A673 (cell line): ENCODE data around the gene MAPK4.

ENCODE experiments used
- EZH2 ChIP-seq: fragments of 200-600 bp; sonication (generic); IDR thresholded peaks from 2 replicates; pipeline ENCODE4 v1.6.1; 2017; ENCODE audit warnings: borderline replicate concordance, low read depth, mild to moderate bottlenecking, mixed read lengths, antibody characterized with exemption, low read length; ENCODE audit not compliant: poor library complexity, severe bottlenecking
- TF ChIP-seq, protein P1 (sequence below): fragments of 300-800, 200-600 bp; sonication (generic); conservative IDR thresholded peaks from 2 replicates; pipeline ENCODE4 v1.5.1; 2017; ENCODE audit warnings: low read depth, mild to moderate bottlenecking, antibody characterized with exemption, low read length, moderate library complexity, mixed read lengths

DNA sequence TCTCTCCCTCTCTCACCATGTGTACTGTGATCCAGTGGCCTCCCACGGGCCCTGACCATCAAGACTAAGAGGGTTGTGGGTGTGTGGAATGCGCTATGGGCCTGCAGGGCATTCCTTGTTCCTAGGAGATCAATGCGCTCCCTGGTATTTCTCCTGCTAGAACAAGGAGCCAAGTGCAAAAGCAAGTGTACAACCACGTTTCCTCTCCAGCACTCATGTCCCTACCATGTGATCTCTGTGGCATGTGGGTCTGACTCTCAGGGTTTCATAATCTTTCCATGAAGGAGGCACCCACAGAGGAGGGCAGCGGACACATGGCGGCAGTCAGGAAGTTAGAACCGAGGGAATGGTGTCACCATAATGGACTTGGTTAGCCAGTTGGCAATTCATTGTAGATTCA lies 91.4 kb downstream of the MAPK4 start:
- TF ChIP-seq, protein P1, sequence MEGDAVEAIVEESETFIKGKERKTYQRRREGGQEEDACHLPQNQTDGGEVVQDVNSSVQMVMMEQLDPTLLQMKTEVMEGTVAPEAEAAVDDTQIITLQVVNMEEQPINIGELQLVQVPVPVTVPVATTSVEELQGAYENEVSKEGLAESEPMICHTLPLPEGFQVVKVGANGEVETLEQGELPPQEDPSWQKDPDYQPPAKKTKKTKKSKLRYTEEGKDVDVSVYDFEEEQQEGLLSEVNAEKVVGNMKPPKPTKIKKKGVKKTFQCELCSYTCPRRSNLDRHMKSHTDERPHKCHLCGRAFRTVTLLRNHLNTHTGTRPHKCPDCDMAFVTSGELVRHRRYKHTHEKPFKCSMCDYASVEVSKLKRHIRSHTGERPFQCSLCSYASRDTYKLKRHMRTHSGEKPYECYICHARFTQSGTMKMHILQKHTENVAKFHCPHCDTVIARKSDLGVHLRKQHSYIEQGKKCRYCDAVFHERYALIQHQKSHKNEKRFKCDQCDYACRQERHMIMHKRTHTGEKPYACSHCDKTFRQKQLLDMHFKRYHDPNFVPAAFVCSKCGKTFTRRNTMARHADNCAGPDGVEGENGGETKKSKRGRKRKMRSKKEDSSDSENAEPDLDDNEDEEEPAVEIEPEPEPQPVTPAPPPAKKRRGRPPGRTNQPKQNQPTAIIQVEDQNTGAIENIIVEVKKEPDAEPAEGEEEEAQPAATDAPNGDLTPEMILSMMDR, result no peak
- TF ChIP-seq EZH2, result no peak
